ENCODE data around the gene C3orf22.

- TF ChIP-seq, protein P1, sequence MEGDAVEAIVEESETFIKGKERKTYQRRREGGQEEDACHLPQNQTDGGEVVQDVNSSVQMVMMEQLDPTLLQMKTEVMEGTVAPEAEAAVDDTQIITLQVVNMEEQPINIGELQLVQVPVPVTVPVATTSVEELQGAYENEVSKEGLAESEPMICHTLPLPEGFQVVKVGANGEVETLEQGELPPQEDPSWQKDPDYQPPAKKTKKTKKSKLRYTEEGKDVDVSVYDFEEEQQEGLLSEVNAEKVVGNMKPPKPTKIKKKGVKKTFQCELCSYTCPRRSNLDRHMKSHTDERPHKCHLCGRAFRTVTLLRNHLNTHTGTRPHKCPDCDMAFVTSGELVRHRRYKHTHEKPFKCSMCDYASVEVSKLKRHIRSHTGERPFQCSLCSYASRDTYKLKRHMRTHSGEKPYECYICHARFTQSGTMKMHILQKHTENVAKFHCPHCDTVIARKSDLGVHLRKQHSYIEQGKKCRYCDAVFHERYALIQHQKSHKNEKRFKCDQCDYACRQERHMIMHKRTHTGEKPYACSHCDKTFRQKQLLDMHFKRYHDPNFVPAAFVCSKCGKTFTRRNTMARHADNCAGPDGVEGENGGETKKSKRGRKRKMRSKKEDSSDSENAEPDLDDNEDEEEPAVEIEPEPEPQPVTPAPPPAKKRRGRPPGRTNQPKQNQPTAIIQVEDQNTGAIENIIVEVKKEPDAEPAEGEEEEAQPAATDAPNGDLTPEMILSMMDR (IDR thresholded peaks at IDR 0.05; ENCODE audit: borderline replicate concordance, extremely low read depth, low read length, poor library complexity, severe bottlenecking) = no peak
- TF ChIP-seq EZH2 (IDR thresholded peaks at IDR 0.05; ENCODE audit: borderline replicate concordance, low read depth, low read length, severe bottlenecking) = no peak
Observed at GRCh38 chr3:126552688-126553283, 5.9 kb downstream of the C3orf22 start.
